HG02943 (cell line): ENCODE results near the gene GTF3C2.
"Not testable (repeated sequence)": the region's sequence is repeated elsewhere in the genome, so short reads cannot be mapped to it uniquely, and the experiment has no call there.

Source experiments
- ATAC-seq: cut with Tn5 transposase; IDR thresholded peaks from one replicate; pipeline ENCODE4 v1.9.1; 2021; ENCODE audit warnings: mild to moderate bottlenecking, low read depth, moderate library complexity; ENCODE audit not compliant: unreplicated experiment

GTF3C2 gene

GRCh38 chr2:27303093-27304025 is 53.2 kb downstream of the GTF3C2 start:
- no peak for ATAC-seq

- ATAC-seq = not testable (repeated sequence)
Measured at GRCh38 chr2:27300606-27301005, 56.0 kb downstream of the GTF3C2 start.

DNA sequence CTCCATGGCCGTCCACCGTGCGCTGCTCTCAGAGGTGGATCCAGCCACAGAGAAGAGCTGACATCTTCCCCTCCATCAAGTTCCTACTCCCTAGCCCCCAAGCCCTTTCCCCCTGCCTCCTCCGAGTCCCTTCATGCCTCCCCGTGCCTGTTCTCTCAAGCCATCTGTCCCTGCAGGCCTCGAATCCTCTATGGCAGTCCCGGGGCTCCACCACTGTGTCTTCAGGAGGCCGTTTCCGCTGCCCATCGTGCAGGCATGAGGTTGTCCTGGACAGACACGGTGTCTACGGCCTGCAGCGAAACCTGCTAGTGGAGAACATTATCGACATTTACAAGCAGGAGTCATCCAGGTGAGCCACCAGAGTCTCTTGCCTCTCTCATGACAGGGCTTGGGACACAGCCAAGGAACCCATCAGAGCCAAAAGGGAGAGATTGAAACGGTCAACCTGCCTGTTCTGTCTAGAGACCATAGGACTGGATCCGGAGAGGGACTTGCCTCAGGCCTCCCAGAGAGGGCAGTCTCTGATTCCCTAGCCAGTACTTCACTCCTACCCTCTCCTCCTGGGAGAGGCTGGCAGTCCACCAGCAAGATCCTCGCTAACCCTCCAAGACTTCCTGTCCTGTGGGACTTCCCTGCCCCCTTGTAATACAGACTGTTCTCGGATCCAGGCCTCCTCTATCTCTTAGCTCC is 58.0 kb downstream of the GTF3C2 start:
- no peak for ATAC-seq

GRCh38 chr2:27297195-27297594 is 59.4 kb downstream of the GTF3C2 start:
- ATAC-seq = no peak

DNA sequence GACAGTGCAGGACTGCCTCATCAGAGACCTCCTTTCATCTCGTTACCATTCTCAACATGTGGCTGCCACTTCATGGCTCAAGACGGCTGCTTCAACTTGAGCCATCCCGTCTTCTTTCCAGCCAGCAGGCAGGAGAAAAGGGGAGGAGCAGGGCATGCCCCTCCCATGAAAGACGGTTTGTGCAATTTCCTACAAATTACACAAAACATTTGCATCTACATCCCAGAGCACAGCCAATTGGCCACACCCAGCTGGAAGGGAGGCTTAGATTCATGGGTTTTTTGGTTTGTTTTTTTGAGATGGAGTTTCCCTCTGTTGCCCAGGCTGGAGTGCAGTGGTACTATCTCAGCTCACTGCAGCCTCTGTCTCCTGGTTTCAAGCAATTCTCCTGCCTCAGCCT is 60.1 kb downstream of the GTF3C2 start:
- no peak for ATAC-seq

DNA sequence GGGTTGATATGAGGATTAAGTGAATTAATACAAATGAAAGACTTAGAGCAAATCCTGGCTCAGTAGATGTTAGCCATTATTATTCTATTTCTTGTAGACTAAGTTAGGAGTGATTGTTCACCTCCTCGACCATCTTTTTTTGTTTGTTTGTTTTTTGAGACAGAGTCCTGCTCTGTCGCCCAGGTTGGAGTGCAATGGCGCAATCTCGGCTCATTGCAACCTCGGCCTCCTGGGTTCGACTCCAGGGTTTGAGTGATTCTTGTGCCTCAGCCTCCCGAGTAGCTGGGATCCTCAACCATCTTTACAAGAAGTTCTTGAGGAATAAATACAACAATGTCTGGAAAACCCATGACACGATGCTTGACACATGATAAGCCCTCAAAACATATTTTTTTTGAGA is 61.6 kb downstream of the GTF3C2 start:
- no peak for ATAC-seq

DNA sequence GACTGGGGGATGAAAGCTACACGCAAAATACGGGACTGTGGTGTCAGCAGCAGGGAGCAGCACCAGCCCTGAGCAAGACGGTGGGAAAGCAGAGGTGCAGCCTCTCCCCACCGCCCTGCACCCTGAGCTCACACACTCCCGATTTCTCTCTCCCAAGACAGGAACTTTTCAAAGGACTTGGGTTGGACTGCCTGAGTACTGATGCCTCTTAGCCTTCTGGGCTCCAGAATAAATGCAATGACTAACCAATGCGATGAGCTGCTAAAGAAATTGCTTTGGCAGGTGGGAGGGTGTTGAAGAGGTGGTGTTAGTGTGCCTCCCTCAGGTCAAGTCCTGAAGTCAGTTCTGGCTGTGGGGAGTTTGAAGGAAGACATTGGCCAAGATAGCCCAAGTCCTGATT is 64.7 kb downstream of the GTF3C2 start:
- ATAC-seq = no peak

GRCh38 chr2:27290549-27290948 is 66.0 kb downstream of the GTF3C2 start:
- ATAC-seq = no peak

- ATAC-seq = no peak
Measured at GRCh38 chr2:27288610-27289009, 68.0 kb downstream of the GTF3C2 start.

DNA sequence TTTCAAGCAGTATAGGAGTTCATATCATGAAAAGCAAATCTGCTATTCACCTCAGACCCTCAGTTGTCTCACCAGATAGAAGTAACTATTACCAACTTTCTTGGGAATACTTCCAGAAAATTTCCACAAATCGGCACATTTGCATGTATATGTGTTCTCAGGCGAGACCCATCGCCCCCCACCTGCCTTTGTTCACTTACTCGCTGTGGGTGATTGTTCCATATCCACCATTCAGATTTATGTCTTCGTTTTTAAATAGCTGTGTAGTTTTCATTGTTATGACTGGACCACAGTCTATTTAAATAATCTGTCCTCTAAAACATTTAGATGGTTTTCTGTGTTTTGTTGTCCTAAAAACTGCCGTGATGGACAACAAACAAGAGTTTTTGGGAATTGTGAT is 71.1 kb downstream of the GTF3C2 start:
- ATAC-seq = no peak

DNA sequence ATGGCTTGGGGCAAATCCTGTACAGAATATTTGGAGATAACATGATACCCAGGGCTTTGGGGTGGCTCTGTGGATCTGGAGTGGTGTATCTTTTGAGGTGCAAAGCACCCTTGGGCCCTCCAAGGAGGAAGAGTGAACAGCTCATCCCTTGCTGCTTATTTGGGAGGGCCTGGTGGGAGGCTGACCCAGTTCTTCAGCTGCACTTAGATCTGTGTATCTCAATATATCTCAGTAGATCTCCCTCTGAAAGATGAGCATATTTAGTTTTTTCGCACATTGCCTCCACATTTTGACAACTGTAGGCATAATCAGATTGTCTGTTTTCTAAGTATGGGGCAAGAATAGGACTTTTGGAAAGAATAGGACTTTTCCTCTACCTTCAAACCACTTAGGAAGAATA is 71.6 kb downstream of the GTF3C2 start:
- no peak for ATAC-seq

GRCh38 chr2:27282892-27283291 is 73.7 kb downstream of the GTF3C2 start:
- ATAC-seq = no peak

DNA sequence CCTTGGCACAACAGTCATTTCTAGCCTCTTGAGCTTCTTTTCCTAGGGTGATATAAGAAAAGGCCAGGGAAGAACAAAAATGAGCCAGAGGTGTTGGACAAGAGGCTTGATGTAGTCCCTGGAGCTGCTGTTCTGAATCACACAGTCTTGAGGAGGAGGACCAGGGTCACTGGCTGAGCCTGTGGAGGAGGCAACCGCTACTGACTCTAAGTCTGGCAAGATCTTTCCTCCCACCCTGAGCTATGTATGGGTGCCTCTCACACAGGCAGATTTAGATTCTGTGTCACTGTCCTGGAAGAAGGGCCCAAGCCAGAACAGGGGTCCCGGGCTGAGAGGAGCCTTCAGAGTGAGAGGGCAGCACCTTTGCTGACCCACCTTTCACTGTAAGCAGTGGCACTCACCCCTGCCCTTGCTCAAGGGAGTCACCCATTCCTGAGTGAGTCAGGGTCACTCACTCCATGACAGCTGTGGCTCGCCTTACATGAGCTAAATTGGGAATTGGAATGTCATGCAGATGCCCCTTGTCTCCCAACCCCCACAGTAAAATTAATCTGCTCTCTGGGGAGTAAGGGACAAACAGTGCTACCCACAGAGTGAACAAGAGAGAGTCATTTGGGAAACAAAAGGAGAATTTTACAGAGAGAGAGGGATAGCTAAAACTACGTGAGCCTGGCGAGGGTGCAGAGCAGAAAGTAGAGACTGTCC is 74.6 kb downstream of the GTF3C2 start, which contains the start of gene TRIM54:
Gene TRIM54, plus strand, starts transcription at position 575 of the 705 bp plus-strand sequence. CDS start 303 bp downstream, outside the sequence.
- ATAC-seq = no peak

GRCh38 chr2:27281442-27281841 is 75.1 kb downstream of the GTF3C2 start:
- ATAC-seq = no peak

DNA sequence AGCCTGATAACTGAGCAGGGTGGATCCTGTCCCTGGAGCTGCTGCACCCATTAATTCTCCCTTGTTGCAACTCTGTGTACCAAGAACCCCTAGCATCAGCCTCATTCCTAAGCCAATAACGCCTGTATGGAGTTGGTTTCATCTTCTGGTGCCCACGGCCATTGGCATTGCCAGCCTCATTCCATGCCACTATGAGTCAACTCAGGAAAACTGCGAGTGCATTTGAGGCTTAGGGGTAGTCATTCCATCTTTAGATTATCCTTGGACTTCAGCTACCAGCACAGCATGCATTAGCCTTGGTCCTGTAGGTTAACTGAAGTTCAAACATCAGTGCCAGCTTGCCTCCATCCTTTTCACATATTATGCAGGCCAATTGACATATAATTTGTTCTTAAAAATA is 75.7 kb downstream of the GTF3C2 start:
- ATAC-seq = no peak

DNA sequence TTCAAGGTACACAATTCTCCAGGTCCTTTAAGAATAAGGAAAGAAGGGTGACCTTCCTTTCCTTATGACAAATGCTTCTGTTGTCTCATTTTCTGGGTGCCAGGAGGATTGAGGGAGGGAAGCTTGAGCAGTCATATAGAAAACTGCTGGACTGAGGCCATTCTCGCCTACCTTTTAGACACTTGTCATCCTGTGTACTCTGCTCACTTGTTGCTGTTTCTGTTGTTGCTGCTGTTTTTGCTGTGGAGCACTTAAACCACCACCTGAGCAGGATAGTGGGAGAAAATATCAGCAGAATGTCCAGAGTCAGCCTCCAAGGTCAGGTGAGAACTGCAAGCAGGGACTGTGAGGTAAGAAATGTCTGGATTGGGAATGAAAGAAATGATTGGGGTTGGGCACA is 78.6 kb downstream of the GTF3C2 start:
- no peak for ATAC-seq
